Astrocyte (in vitro differentiated cells and primary cell): ENCODE data around the gene C16orf54. TPM values are rescaled to one million over a fixed set of nuclear protein-coding genes. Genes with fewer than 3 reads are reported as not detected.
"Not testable (repeated sequence)": the region's sequence is repeated elsewhere in the genome, so short reads cannot be mapped to it uniquely, and the experiment has no call there.

ENCODE experiments used
- DNase-seq: peaks from one replicate; pipeline ENCODE4 v3.0.0-alpha.2; 2010; ENCODE audit warnings: low read depth
- FAIRE-seq: peaks from 2 replicates; lab custom pipeline; 2011; peaks lifted over from hg19 to GRCh38; lab: Jason Lieb, UNC
- H2AFZ ChIP-seq: 2 replicates; pipeline ENCODE4 v1.6.0; 2012; ENCODE audit warnings: low read depth, low read length, inconsistent platforms
- H3K27ac ChIP-seq: 2 replicates; pipeline ENCODE4 v1.5.1; 2011; ENCODE audit warnings: low read depth, low read length, inconsistent platforms
- H3K27me3 ChIP-seq: 2 replicates; pipeline ENCODE4 v1.6.0; 2011; ENCODE audit warnings: low read length, inconsistent platforms; ENCODE audit not compliant: insufficient read depth
- H3K36me3 ChIP-seq: 2 replicates; pipeline ENCODE4 v1.5.1; 2011; ENCODE audit warnings: low read length, inconsistent platforms; ENCODE audit not compliant: insufficient read depth
- H3K4me1 ChIP-seq: 2 replicates; pipeline ENCODE4 v1.5.1; 2011; ENCODE audit warnings: low read length, inconsistent platforms; ENCODE audit not compliant: insufficient read depth
- H3K4me2 ChIP-seq: 2 replicates; pipeline ENCODE4 v1.6.0; 2012; ENCODE audit warnings: low read length, inconsistent platforms
- H3K4me3 ChIP-seq: 2 replicates; pipeline ENCODE4 v1.5.1; 2011; ENCODE audit warnings: low read depth, mild to moderate bottlenecking, low read length, inconsistent platforms; ENCODE audit not compliant: insufficient read depth
- H3K79me2 ChIP-seq: 2 replicates; pipeline ENCODE4 v1.6.0; 2012; ENCODE audit warnings: mild to moderate bottlenecking, low read length, inconsistent platforms; ENCODE audit not compliant: insufficient read depth
- H3K9ac ChIP-seq: 2 replicates; pipeline ENCODE4 v1.6.0; 2012; ENCODE audit warnings: mild to moderate bottlenecking, low read length, inconsistent platforms
- H3K9me3 ChIP-seq: 2 replicates; pipeline ENCODE4 v1.5.1; 2012; ENCODE audit warnings: low read depth, mild to moderate bottlenecking, low read length, inconsistent platforms; ENCODE audit not compliant: insufficient read depth
- H4K20me1 ChIP-seq: 2 replicates; pipeline ENCODE4 v1.6.0; 2012; ENCODE audit warnings: low read length, inconsistent platforms; ENCODE audit not compliant: insufficient read depth
- H3K27ac Mint-ChIP-seq: one replicate; pipeline ENCODE4 v1.8.0; 2021; ENCODE audit warnings: mild to moderate bottlenecking, mixed read lengths; ENCODE audit not compliant: unreplicated experiment
- H3K27me3 Mint-ChIP-seq: one replicate; pipeline ENCODE4 v1.8.0; 2021; ENCODE audit warnings: low read depth, mixed read lengths; ENCODE audit not compliant: unreplicated experiment
- H3K36me3 Mint-ChIP-seq: one replicate; pipeline ENCODE4 v1.8.0; 2021; ENCODE audit warnings: low read depth, mixed read lengths; ENCODE audit not compliant: unreplicated experiment
- H3K4me1 Mint-ChIP-seq: one replicate; pipeline ENCODE4 v1.8.0; 2021; ENCODE audit warnings: low read depth, mixed read lengths; ENCODE audit not compliant: unreplicated experiment
- H3K4me3 Mint-ChIP-seq: one replicate; pipeline ENCODE4 v1.8.0; 2021; ENCODE audit warnings: mild to moderate bottlenecking, moderate library complexity, mixed read lengths; ENCODE audit not compliant: unreplicated experiment
- H3K9me3 Mint-ChIP-seq: one replicate; pipeline ENCODE4 v1.8.0; 2021; ENCODE audit warnings: mild to moderate bottlenecking, mixed read lengths; ENCODE audit not compliant: unreplicated experiment
- EZH2 ChIP-seq: IDR thresholded peaks from 2 replicates; pipeline ENCODE4 v1.6.1; 2012; ENCODE audit warnings: mild to moderate bottlenecking, low read length, inconsistent platforms; ENCODE audit not compliant: insufficient read depth
- total RNA-seq: library from RNA; stranded (reverse); gene quantifications from 2 replicates; pipeline ENCODE4 v1.2.1, GENCODE V29; 2021
- TF ChIP-seq, protein P1 (sequence below): IDR thresholded peaks from 2 replicates; pipeline ENCODE4 v1.5.1; 2011; ENCODE audit warnings: low read depth, mild to moderate bottlenecking, inconsistent platforms, low read length, moderate library complexity; ENCODE audit not compliant: insufficient read depth

C16orf54 gene
- total RNA-seq, 1 donor from 2014 or later, result not detected

DNA sequence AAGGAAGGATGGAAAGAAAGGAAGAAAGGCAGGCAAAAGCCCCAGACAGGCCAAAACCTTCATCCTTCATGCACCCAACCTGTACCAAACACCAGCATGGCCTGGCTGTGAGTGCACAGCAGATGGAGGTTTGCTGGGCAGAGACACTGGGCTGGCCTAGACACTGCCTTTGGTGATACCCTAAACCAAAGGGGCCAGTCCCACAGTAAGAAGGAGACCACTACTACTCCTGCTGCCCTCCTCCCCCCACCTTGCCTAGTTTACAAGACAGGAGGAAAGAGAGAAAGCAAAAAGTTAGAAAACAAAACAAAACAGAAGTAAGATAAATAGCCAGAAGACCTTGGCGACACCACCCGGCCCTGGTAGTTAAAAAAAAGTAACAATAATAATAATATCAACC, 47.7 kb downstream of the C16orf54 start:
- no peak overlapping the region for H3K4me3 ChIP-seq
- Mint-ChIP-seq H3K4me3 (no peak overlapping the region), H3K36me3 (peaks cover 11% of the 10 kb centered on the region), H3K27me3 (no peaks in the 10 kb centered on the region), H3K9me3 (no peaks in the 10 kb centered on the region), H3K4me1 (peaks cover 2% of the 10 kb centered on the region), H3K27ac (no peak overlapping the region)
- DNase-seq (no peak), FAIRE-seq (no peak)
- no peaks in the 10 kb centered on the region for H3K27me3 ChIP-seq
- no peaks in the 10 kb centered on the region for H4K20me1 ChIP-seq
- H3K36me3 ChIP-seq, result no peaks in the 10 kb centered on the region
- no peaks in the 10 kb centered on the region for H3K9me3 ChIP-seq
- H3K4me1 ChIP-seq, result no peaks in the 10 kb centered on the region
- no peak overlapping the region for H3K4me2 ChIP-seq
- no peaks in the 10 kb centered on the region for H3K79me2 ChIP-seq
- H3K9ac ChIP-seq, result no peak overlapping the region
- no peak for TF ChIP-seq EZH2
- TF ChIP-seq, protein P1, sequence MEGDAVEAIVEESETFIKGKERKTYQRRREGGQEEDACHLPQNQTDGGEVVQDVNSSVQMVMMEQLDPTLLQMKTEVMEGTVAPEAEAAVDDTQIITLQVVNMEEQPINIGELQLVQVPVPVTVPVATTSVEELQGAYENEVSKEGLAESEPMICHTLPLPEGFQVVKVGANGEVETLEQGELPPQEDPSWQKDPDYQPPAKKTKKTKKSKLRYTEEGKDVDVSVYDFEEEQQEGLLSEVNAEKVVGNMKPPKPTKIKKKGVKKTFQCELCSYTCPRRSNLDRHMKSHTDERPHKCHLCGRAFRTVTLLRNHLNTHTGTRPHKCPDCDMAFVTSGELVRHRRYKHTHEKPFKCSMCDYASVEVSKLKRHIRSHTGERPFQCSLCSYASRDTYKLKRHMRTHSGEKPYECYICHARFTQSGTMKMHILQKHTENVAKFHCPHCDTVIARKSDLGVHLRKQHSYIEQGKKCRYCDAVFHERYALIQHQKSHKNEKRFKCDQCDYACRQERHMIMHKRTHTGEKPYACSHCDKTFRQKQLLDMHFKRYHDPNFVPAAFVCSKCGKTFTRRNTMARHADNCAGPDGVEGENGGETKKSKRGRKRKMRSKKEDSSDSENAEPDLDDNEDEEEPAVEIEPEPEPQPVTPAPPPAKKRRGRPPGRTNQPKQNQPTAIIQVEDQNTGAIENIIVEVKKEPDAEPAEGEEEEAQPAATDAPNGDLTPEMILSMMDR, result no peak
- no peak overlapping the region for H3K27ac ChIP-seq
- H2AFZ ChIP-seq, result no peak overlapping the region

DNA sequence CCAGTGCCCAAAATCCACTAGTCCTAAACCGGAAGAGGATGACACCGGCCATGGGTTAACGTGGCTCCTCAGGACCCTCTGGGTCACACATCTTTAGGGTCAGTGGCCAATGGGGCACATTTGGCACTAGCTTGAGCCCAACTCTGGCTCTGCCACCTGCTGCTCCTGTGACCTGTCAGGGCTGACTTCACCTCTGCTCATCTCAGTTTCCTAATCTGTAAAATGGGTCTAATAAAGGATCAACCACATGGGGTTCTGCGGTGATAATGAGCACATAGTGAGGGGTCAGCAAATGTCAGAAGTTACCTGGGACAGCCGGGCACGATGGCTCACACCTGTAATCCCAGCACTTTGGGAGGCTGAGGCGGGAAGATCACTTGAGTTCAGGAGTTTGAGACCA, 48.4 kb downstream of the C16orf54 start:
- H3K27me3 ChIP-seq, result no peaks in the 10 kb centered on the region
- Mint-ChIP-seq H3K27ac (no peak overlapping the region), H3K36me3 (peaks cover 11% of the 10 kb centered on the region), H3K9me3 (no peaks in the 10 kb centered on the region), H3K27me3 (no peaks in the 10 kb centered on the region), H3K4me3 (no peak overlapping the region), H3K4me1 (peaks cover 2% of the 10 kb centered on the region)
- H3K27ac ChIP-seq, result no peak overlapping the region
- no peaks in the 10 kb centered on the region for H3K79me2 ChIP-seq
- no peak overlapping the region for H3K4me3 ChIP-seq
- no peaks in the 10 kb centered on the region for H3K36me3 ChIP-seq
- FAIRE-seq (no peak), DNase-seq (no peak)
- no peak overlapping the region for H3K9ac ChIP-seq
- H3K4me2 ChIP-seq, result no peak overlapping the region
- H3K9me3 ChIP-seq, result no peaks in the 10 kb centered on the region
- H3K4me1 ChIP-seq, result no peaks in the 10 kb centered on the region
- no peaks in the 10 kb centered on the region for H4K20me1 ChIP-seq
- TF ChIP-seq, protein P1, result no peak
- H2AFZ ChIP-seq, result no peak overlapping the region

GRCh38 chr16:29696881-29697331, 48.9 kb downstream of the C16orf54 start:
- Histone ChIP-seq H3K79me2 (no peaks in the 10 kb centered on the region), H4K20me1 (no peaks in the 10 kb centered on the region), H3K27me3 (no peaks in the 10 kb centered on the region), H3K4me1 (no peaks in the 10 kb centered on the region), H3K4me3 (no peak overlapping the region), H3K9me3 (no peaks in the 10 kb centered on the region), H3K36me3 (no peaks in the 10 kb centered on the region), H3K9ac (no peak overlapping the region), H2AFZ (no peak overlapping the region), H3K4me2 (no peak overlapping the region), H3K27ac (no peak overlapping the region)
- peaks cover 11% of the 10 kb centered on the region for H3K36me3 Mint-ChIP-seq
- DNase-seq (no peak), FAIRE-seq (no peak)
- H3K4me1 Mint-ChIP-seq, result peaks cover 2% of the 10 kb centered on the region
- no peaks in the 10 kb centered on the region for H3K27me3 Mint-ChIP-seq
- H3K4me3 Mint-ChIP-seq, result no peak overlapping the region
- H3K9me3 Mint-ChIP-seq, result no peaks in the 10 kb centered on the region
- no peak overlapping the region for H3K27ac Mint-ChIP-seq
- no peak for TF ChIP-seq EZH2
- TF ChIP-seq, protein P1, result no peak

GRCh38 chr16:29695675-29696074, 50.1 kb downstream of the C16orf54 start:
- not testable (repeated sequence) for H2AFZ ChIP-seq, H3K9me3 ChIP-seq, H3K4me2 ChIP-seq, H3K4me3 ChIP-seq, H3K27me3 ChIP-seq, H3K79me2 ChIP-seq, H3K4me3 Mint-ChIP-seq, H3K27ac ChIP-seq, H3K9ac ChIP-seq, H3K4me1 ChIP-seq, H4K20me1 ChIP-seq, H3K9me3 Mint-ChIP-seq, H3K27me3 Mint-ChIP-seq, H3K36me3 ChIP-seq, H3K4me1 Mint-ChIP-seq, FAIRE-seq, DNase-seq
- H3K36me3 Mint-ChIP-seq, result peaks cover 11% of the 10 kb centered on the region
- peak overlapping the region; percentile 41 for H3K27ac Mint-ChIP-seq
